ENCODE data around the gene COL4A1.

GRCh38 chr13:110320645-110321044 is 13.7 kb upstream of the COL4A1 start:
- TF ChIP-seq REST (IDR thresholded peaks at IDR 0.05; ENCODE audit: low read depth) (no peak), MAX (IDR thresholded peaks at IDR 0.05) (no peak)

Measured in Ishikawa (cell line).